Right hindlimb (tissue), 1 donor: ENCODE data around the gene SLX4IP.

ENCODE experiments used
- DNase-seq: peaks from one replicate; pipeline ENCODE4 v3.0.0-alpha.2; 2018

SLX4IP gene

DNA sequence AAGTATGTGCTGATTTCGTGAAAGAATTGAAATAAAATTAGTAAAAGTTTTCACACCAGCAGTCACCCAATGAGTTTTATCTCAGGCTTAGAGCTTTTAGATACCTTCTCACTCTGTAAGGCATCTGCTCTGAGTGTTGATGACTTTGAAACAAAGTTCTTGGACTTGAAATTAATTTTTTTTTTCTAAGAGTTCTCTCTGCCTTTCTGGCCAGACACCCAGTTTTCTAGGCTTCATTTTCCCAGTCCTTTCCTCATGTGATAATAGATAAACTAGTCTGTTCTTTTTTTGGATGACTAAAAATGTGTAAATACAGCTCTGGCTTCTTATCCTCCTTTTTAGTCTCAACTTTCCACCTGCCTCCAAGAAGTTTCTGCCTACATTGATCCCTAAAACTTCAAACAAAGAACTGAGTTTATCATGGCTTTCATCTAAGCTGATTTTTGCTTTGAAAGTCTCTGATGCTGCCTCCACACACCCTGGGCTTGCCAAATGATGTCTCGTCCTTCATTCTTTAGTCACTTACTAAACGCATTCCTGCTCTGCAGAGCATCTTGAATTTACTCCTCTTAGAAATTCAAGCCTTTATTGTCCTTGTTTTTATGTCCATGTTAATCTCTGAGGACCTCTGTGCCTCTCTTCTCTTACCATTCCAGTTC is 32.7 kb downstream of the SLX4IP start:
- DNase-seq = no peak

DNA sequence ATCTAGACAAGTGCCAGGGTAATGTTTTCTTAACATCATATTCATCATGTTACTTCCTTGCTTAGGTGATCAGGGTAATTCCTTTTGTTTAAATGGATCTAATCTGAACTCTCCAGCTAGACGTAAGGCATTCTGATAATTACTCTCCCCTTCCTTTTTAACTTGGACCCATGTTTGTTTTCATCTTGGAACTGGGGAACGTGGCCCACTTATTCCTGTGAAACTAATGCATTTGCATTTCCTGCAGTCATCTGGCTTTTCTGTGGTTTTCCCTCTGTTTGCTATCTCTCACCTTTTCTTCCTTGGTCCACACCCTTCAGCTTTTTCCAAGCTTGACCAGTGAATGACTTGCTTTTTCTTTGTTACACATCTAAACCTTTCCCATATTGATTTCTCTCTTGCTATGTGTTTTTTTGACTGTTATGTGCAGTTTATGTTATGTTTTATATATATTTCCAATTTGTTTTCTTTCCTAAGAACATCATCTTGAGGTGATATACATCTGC is 33.3 kb downstream of the SLX4IP start:
- DNase-seq = no peak

DNA sequence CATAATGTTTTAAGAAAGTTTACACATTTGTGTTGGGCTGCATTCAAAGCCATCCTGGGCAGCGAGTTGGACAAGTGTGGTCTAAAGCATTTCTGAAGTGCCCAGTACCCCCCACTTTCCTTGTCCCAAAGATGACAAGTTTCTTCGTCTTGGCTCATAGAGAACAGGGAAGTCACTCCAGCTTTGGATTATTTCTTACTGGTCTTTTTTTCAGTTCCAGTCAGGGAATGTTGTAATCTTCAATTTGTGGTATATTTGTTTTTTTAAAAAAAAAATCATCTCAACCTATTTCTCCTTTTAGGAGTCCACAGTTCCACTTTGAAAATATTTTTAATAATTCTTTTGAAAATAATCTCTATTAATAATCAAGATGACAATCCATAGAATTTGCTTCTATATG is 34.0 kb downstream of the SLX4IP start:
- no peak for DNase-seq

DNA sequence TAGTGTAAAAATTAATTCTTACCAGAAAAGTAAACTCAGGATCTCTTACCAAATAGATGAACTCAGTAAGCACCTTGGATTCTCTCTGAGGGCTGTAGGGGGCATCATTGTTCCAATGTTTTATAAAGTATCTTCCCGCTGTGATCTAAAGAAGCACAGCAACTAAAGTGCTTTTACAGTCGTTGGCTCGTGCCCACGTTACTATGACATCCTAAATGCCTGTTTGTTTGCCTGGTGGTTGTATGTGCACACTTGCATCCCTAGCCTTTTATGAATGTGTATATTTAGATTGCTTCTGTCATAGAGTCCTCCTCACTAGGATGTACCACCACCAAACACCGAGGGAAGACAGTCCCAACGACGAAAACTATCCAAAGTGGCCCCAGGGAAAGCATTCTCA is 34.5 kb downstream of the SLX4IP start:
- peak; percentile 89 for DNase-seq

DNA sequence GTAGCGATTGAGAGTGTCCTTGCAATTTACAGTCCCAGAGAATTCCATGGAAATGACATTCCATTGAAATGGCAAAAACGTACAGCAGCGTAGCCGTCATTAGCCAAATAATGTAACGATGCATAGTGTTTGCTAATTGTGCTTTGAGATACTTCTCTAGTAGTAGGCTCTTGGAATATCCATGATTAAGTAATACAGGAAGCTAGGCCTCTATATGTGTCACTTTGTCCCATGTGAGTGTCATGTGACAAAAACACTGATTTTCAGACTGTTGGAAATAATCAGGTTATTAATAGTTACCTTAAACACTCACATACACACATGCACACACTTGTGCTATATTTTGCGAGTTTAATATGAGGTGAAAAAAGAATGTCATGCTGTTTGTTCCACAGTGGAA is 35.2 kb downstream of the SLX4IP start:
- no peak for DNase-seq

DNA sequence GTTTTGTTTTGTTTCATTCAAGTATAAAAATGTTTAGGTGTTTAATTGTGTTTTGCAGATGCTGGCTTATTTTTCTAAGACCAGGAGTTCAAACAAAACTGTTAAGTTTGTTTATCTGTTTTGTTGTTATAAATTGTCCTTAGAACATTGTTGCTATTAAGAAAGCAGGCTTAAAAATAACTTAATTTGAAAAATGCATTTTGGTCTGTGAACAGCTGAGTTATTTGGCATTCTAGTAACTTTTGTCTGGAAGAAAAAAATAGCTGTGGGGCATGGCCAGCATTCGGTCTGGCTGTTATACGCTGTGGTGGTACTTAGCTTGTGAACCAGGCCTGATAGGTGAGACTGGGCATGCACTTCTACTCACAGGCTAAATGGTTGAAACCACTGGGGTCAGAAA is 37.8 kb downstream of the SLX4IP start:
- no peak for DNase-seq

DNA sequence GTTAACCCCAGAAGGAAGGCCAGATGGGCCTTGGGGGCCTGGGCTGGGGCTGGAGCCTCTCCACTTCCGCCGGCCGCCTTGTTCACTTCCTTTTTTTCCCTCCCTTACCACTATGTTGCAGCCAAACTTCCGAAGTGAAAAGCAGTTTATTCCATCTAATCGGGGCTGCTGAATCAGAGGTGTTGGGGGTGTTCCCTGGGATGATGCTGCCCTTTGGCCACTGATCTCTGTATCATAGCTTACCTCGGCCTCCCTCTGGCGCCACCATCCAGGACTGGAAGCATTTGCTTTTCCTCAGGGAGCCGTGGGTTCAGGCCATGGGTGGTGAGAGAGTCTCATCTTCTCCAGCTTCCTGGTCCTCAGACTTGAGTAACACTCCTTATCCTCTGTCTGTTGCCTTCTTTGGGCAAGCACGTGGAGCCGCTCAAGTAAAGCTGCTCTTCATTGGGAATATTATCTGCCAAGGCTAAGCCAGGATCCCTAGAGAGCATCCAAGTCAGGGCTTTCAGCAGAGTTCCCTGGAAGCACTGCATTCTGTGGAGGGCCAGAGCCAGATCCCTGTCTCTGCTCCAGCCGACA is 39.6 kb downstream of the SLX4IP start:
- no peak for DNase-seq

DNA sequence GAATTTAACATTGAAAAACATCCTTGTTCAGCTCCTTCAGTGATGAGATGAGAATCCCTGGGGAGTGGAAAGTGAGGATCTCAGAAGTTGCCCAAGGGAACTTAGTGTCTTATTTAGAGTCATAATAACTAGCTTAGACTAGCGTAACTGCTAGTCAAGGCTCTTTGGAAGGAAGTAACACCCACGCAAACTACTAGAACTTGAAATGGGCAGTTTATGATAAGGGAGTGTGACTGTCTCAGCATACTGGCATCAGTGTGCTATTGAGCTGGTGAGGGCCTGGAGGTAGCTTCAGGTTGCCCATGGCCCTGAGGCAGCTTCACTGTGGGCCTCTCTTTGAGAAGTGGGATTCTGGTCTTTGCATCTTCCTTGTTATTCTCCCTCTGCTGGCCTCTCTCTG is 40.1 kb downstream of the SLX4IP start:
- no peak for DNase-seq

DNA sequence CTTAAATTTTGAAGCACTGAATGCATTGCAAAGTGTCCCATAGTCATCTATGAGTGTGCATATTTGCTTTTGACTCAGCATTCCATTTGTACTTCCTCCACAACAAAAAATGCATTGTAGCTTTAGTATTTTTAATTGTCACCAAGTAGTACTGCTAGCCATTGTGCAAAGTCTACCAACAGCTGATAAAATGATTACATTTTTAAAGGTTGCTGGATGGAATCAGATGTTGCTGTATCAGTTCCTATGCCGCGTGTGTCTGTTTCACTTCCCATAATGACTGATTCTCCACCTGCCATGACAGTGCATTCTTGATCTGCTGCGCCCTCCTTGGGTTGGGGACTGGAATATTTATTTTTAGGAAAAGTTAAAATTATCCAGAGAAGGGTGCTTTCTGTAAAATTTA is 41.2 kb downstream of the SLX4IP start:
- DNase-seq = no peak

DNA sequence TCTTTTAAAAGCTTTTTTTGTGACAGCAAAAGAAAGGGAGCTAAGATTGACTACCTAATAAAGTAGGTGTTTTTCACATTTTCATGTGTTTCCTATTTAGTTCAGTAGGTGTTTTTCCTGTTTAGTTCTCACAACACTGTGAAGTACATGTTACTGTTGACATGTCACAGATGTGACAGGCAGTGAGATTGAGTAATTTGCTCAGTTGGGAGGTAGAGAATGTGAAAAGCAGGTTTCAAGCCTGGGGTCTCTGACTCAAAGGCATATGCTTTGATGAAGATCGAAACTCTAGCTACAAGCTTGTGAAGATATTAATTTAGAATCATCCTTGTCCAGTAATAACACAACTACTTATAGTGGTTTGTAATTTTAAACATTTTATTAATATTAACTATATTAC is 43.1 kb downstream of the SLX4IP start:
- no peak for DNase-seq

DNA sequence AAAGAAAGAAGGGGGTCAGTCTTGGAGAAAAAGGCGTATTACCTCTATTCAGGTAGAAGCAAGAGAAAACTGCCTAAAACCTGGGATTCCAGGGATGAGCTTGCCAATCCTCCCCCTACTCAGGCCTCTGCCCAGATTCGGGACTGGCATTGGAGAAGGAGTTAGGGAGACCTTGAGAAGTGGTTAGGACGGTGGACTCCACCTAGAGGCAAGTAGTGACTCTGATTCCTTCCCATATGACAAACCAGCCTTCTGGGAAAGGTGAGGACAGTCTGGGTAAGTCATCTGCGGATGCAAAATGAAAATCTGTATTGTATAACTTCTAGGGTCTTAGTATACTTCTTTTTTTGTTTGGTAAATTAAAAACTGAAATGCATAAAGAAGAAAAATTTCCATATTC is 43.8 kb downstream of the SLX4IP start:
- no peak for DNase-seq

DNA sequence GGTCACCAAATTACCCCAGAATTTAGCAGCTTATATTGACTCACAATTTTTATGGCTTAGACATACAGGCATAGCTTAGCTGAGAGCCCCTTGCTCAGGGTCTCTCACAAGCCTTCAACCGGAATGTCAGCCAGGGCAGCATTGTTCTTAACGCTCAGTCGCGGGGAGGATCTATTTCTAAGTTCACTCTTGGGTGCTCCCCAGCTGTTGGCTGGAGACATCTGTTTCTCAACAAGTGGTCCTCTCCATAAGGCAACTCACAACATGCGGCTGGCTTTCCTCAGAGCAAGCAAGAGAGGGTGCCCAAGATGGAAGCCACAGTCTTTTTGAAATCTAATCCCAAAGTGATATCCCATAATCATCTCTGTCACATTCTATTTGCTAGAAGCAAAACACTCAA is 46.6 kb downstream of the SLX4IP start:
- DNase-seq = no peak

DNA sequence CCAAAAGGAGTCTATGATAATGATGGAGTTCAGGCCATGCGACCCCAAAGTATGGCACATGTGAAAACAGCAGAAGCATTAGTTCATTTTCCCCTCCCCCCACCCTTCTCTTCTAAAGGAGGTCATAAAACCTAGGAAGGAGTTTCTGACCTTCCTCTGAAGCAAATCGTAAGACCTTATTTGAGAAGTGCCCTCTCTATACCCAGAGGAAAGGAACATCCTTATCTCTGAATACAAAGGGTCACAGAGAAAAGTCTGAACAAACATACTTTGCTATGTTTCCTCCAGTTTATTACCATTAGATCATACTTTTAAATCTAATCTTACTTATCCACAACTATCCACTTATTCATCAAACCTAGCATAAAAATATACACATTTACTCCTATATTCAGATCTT is 48.6 kb downstream of the SLX4IP start:
- DNase-seq = no peak

DNA sequence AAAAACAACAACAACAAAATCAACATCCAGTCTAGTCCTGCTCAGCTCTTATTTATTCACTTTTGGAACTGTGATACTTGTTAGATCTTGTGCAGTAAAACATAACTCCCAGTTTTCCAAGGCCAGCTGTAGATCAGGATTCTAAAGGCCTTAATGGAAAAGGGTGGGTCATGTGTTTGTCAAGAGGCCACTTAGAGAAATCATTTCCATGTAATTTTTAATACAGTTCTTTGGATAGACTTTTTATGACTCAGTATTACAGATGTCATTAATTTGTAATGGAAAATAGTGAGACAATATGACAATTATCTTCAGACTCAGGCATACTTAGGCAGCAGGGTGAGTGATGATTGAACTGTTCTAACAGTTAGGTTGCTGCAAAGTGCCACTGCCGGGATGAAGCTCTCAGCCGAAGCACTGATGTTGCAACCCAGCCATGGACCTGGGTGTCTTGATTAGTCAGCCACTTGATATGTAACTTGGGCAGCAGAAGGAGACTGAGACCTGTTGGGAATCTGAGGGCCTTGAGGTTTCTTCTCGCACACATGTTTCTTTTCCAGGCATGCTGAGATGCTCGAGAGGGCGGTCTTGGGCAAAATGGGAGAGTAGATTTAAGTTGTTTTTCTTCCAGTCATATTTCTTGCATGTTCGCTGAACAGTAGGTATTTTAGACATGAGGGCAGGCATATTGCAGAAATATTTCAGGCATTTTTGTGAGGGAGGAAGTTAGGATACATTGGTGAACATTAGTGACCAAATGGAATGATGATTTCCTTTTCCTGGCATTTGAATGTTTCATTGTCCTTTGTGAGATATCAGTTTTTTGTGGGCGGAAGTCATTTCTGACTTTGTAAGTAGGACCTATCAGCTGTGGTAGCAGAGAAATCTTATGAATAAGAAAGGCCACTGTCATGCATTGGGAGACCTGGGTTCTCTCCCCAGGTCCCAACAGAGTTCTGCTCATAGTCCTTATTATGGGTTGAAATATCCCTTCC is 52.3 kb downstream of the SLX4IP start:
- no peak for DNase-seq

DNA sequence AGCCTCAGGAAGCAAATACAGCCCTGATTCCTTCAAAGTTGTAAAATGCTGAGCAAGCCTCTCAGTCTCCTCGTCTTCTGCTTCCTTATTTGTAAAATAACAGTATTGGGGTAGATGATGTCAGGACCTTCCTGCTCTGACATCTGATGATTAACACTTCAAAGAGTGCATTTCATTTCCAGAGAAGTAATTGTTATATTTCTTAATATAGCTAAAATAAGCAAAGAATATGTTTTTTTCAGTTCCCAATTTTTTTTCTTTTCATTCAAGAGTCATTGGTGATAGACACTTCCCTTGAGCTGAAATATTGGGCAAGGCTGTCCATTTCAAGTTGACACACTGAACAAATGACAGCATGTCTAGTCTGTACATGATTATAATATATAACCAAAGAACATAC is 53.4 kb downstream of the SLX4IP start:
- DNase-seq = no peak

DNA sequence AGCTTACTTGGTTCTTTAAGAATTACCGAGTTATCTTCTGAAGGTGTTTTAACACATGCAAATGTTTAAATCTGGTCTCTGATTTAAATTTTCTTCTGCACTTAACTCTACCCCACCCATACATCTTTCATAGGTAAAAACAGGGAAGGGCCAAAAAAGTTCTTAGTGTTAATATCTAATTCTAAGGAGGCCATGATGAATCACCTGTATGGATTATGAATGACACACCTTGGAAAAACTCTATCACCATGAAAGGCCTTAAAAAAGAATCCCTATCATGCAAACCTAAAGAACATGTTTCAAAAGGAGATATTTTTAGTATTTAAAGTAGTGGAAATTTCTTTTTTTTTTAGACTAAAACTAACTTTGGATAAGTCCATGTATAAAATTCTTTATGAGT is 54.7 kb downstream of the SLX4IP start:
- DNase-seq = no peak

DNA sequence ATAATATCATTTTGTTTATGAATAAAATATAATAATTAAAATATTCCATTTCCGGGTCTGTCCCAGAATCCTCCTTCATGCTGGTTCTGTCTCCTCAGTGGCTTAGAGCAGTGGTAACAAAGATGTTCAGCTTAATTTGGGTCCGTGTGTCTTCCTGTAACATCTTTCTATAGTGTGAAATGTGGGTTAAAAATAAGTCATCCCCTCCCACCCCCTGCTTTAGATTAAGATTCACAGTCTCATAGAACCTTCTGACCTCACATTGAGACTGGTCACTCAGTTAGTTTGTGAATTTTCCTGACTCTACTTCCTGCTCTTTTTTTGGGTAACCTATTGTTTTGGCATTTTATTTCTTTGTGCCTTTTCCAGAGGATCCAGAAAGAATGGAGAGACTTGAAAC is 55.2 kb downstream of the SLX4IP start:
- DNase-seq = no peak

DNA sequence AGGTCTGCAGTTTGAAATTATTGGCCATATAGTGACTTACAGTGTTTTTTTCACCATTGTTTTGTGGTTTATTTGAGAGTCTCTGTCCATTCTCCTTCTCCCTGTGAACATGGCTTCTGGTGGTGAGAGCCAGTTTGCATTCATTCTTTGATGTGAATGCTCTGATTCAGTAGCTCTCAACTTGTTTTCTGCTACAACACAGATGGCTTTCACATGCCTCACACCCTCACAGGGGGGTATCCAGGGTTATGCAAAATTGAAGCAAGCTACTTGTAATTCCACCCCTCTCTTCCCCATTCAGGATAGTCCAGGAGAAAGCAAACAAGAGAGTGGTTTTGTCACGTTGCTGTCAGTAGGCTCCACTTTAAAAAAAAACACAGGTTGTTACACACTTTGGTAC is 55.6 kb downstream of the SLX4IP start:
- no peak for DNase-seq

DNA sequence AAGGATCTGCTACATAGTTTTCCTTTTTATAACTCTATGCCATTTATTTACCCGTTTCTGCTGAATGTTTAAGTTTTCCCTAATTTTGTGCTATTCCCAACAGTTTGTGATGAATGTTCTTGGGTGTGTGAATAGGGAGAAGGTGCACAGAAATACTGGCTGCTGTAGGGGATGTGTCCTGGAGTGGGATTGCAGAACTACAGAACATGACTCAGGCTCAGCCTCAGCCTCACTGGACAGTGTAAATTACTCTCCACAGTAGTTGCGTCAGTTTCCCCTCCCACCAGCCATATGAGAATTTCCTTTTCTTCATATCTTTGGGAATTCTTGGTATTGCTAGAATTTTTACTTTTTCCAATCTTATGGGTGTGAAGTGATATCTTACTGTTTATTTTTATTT is 57.0 kb downstream of the SLX4IP start:
- DNase-seq = no peak

DNA sequence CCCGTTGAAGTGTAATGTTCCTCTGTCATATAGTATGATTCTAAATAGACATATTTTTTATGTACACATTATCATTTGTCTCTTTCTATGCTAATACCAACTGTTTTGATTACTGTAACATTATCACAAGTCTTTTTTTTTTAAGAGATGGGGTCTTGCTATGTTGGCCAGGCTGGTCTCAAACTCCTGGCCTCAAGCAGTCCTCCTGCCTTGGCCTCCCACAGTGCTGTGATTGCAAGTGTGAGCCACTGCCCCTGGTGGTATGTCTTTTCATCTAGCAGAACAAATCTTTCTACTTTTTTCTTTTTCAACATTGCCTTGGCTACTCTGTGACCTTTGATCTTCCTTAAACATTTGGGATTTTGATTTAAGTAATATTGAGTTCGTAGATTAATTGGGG is 57.7 kb downstream of the SLX4IP start:
- DNase-seq = no peak

DNA sequence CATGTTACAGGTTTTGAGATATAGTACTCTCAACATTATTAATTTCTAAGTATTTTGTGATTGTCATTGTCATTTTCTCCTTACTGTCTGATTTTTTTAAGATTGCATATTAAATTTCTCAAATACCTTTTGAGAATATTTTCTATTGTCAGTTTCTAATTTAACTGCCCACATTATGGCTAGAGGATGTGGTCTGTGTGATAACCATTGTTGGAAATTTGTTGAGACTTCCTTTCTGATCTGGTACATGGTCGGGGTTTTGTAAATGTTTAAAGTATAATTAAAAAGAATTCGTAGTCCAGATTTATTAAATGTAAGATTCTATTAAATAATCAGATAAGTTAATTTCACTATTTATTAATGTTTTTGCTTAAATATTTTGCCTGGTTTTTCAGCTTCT is 60.1 kb downstream of the SLX4IP start:
- no peak for DNase-seq

DNA sequence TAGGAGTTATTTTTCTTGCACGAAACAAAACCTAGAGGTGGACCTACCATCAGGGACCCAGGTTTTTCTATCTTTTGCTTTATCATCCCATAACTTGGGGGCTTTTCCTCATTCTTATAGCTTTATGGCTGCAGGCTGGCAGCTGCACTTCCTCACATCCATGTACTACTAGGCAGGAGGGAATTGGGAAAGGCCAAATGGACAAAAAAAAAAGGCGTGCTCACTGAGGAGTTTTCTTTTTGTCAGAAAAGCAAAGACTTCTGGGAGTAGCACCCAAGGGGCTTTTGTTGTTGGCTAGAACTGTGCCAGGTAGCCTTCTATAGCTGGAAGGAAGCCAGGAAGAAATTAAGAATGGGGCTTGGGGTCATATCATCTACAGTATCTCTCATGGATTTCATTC is 61.4 kb downstream of the SLX4IP start:
- DNase-seq = no peak

DNA sequence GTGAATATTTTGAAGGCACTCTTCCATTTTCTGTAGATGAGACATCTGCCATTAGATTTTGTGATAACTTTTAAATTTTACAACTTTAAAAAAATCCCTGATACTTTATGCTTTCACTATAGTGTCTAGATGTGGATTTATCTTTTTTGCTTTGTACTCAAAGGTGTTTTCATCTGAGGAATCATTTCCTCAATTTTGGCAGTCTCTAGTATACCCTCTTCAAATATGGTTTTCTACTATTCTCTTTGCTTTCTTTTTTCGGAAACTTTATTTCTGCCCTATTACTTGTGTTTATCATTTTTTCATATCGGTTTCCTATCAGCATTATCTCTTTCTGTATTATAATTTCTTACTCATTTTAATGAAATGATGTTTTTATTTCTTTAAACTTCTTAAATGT is 62.2 kb downstream of the SLX4IP start:
- no peak for DNase-seq

DNA sequence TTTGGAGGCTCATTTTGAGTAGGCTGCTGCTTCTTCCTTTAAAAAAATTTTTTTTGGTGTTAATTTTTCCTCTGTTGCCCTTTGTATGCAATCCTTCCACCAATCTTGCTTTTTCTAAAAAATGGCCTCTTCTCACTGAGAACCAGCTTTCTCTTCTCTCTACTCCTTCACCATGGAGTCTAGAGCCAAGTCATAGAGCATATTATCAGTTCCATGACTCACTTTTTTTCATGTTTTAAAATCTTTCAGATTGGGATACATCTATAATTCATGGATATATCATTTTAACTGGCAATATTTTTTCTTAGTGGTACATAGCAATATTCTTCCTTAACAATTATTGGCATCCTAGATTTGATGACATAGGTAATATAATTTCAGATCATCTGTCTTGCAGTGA is 62.7 kb downstream of the SLX4IP start:
- no peak for DNase-seq
